Common myeloid progenitor, CD34-positive (primary cell): Measurements from ENCODE around the gene CARMIL1.
A peak's percentile ranks its signal among the peaks of the same experiment; 100 is the strongest.

ENCODE experiments used
- CTCF ChIA-PET: fragments of 350-600 bp; sonication (Branson Sonifier 250); formaldehyde crosslinking; loops from one replicate; lab custom pipeline; 2021; ENCODE audit warnings: antibody characterized with exemption; lab: Charles Lee
- POLR2A ChIA-PET: fragments of 350-600 bp; sonication (Branson Sonifier 250); formaldehyde crosslinking; loops from one replicate; lab custom pipeline; 2021; ENCODE audit warnings: antibody characterized with exemption; lab: Charles Lee
- DNase-seq, 3 donors: peaks; one replicate each; pipeline versions ENCODE4 v3.0.0 to v3.0.0-alpha.2; 2013
- H3K27ac ChIP-seq, 2 experiments: 1 replicate in 1 of 2; 2 replicates in 1 of 2; pipeline ENCODE4 v1.7.0; 2013; ENCODE audit warnings: inconsistent platforms in 2 of 2, low read length in 2 of 2, mild to moderate bottlenecking in 2 of 2, low read depth in 1 of 2, moderate library complexity in 1 of 2; ENCODE audit not compliant: severe bottlenecking in 2 of 2, insufficient read depth in 1 of 2, poor library complexity in 1 of 2
- H3K27me3 ChIP-seq, 5 experiments: replicated peaks in 2 of 5; 1 replicate in 3 of 5; 2 replicates in 2 of 5; pipeline versions ENCODE4 v1.6.1 to v1.7.0; 2013; ENCODE audit warnings: low read length in 4 of 5, mild to moderate bottlenecking in 2 of 5, moderate library complexity in 2 of 5, inconsistent platforms in 1 of 5; ENCODE audit not compliant: insufficient read depth in 5 of 5, control insufficient read depth in 4 of 5
- H3K36me3 ChIP-seq, 4 experiments: 1 replicate in 2 of 4; 2 replicates in 2 of 4; pipeline versions ENCODE4 v1.6.1 to v1.7.0; 2013; ENCODE audit warnings: low read length in 3 of 4, control low read depth in 1 of 4, mild to moderate bottlenecking in 1 of 4; ENCODE audit not compliant: control insufficient read depth in 4 of 4, insufficient read depth in 4 of 4
- H3K4me1 ChIP-seq, 4 experiments: 1 replicate in 3 of 4; 2 replicates in 1 of 4; pipeline versions ENCODE4 v1.6.1 to v1.7.1; 2013; ENCODE audit warnings: low read length in 3 of 4, mild to moderate bottlenecking in 3 of 4, control low read depth in 1 of 4, inconsistent platforms in 1 of 4, moderate library complexity in 1 of 4; ENCODE audit not compliant: control insufficient read depth in 4 of 4, insufficient read depth in 4 of 4; ENCODE audit errors: control extremely low read depth in 1 of 4
- H3K4me3 ChIP-seq, 7 experiments: 1 replicate in 4 of 7; 2 replicates in 3 of 7; pipeline versions ENCODE4 v1.5.1 to v1.7.0; 2013; ENCODE audit warnings: mild to moderate bottlenecking in 7 of 7, low read length in 6 of 7, moderate library complexity in 6 of 7, inconsistent platforms in 2 of 7, low read depth in 2 of 7, control low read depth in 1 of 7; ENCODE audit not compliant: insufficient read depth in 4 of 7, control insufficient read depth in 1 of 7; ENCODE audit errors: extremely low read depth in 1 of 7
- H3K9me3 ChIP-seq, 5 experiments: 1 replicate in 4 of 5; 2 replicates in 1 of 5; pipeline versions ENCODE4 v1.6.1 to v1.7.1; 2013; ENCODE audit warnings: low read length in 4 of 5, mild to moderate bottlenecking in 2 of 5, inconsistent platforms in 1 of 5, low read depth in 1 of 5, moderate library complexity in 1 of 5; ENCODE audit not compliant: control insufficient read depth in 4 of 5, insufficient read depth in 2 of 5; ENCODE audit errors: control extremely low read depth in 1 of 5
- WGBS: methylation state at CpG from one replicate; pipeline ENCODE4 v1.1.5; 2013; ENCODE audit not compliant: insufficient coverage; 5-methylcytosine and 5-hydroxymethylcytosine counted together

CARMIL1 gene

DNA sequence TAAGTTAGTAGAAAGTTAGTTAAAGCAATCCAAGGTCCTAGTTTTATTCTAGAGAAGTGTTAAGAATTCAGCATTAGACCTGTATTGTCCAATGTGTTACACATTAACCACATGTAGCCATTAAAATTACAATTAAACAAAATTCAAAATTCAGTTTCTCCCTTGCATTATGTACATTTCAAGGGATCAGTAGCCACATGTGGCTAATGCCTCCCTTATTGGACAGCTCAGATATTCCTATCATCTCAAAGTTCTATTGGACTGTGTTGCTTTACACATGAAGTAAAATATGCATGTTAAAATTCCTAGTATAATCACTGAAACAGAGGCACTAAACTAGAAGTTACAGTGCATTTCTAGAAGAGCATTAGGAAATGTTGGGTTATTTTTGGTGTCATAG, 265.7 kb downstream of the CARMIL1 start:
- no peak for DNase-seq
- Histone ChIP-seq H3K4me3 (no peak overlapping the region), H3K27ac (no peak overlapping the region), H3K27me3 (no peaks in the 10 kb centered on the region), H3K36me3 (peaks cover 0 to 2% (median under 1%) of the 10 kb centered on the region in 4 experiments), H3K4me1 (peaks cover 4 to 9% (median 4%) of the 10 kb centered on the region in 4 experiments), H3K9me3 (peaks cover 0 to 2% (median 0%) of the 10 kb centered on the region in 5 experiments)
- ChIA-PET POLR2A (no interaction called here), CTCF (interaction anchor here (1.2 kb wide), 1 partner anchor 54 kb away, joined by 3 read pairs; no protein-coding TSS in a partner anchor)

DNA sequence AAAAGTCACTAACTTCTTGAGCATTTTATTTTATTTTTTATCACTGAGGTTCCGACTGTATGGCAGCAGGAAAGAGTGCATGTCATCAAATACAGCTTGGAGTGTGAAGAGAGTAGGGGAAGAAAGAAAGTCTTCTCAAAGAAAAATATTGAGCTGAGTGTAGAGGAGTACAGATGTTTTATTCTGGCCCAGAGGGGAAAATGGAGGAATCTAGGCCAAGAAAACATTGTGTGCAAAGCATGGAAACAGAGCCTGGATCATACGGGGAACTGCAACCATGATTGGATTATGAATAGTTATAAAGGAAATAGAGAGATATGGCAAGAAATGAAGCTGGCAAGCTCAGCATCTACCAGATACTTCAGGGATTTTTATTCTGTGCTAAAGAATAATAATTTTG, 268.6 kb downstream of the CARMIL1 start:
- 80% methylated on average over 2 of the region's 2 CpGs for WGBS
- H3K9me3 ChIP-seq, result no peaks in the 10 kb centered on the region
- H3K27me3 ChIP-seq, result no peaks in the 10 kb centered on the region
- H3K4me1 ChIP-seq, result peaks cover 4 to 6% (median 4%) of the 10 kb centered on the region in 4 experiments
- H3K36me3 ChIP-seq, result peaks cover 0 to 3% (median 0%) of the 10 kb centered on the region in 4 experiments
- no peak for DNase-seq
- ChIA-PET POLR2A (no interaction called here), CTCF (no interaction called here)
- H3K4me3 ChIP-seq, result no peak overlapping the region
- H3K27ac ChIP-seq, result no peak overlapping the region

DNA sequence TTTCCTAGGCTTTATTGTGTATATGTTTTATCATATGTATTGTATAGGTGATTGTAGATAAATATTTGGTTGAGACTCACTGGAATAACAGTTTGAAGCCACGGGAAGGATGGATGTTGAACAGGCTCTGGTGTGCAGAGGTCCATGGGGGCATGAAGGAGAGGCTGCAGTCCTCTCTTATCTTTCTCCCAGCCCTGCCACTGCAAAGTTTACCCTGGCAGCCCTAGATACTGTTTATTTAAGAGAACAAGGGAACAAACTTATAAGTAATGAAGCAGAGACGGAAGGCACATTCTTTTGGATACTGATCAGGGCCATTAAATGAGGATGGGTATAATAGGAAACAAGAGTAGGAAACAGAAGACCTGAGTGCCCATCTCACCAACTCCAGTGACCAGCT, 269.3 kb downstream of the CARMIL1 start:
- ChIA-PET CTCF (no interaction called here), POLR2A (no interaction called here)
- H3K27me3 ChIP-seq, result no peaks in the 10 kb centered on the region
- WGBS, result 100% methylated on average over 2 of the region's 2 CpGs
- H3K4me3 ChIP-seq, result no peak overlapping the region
- H3K4me1 ChIP-seq, result peaks cover 0 to 4% (median 2%) of the 10 kb centered on the region in 4 experiments
- DNase-seq, result no peak
- H3K9me3 ChIP-seq, result no peaks in the 10 kb centered on the region
- H3K27ac ChIP-seq, result no peak overlapping the region
- H3K36me3 ChIP-seq, result peaks cover 0 to 3% (median 0%) of the 10 kb centered on the region in 4 experiments

DNA sequence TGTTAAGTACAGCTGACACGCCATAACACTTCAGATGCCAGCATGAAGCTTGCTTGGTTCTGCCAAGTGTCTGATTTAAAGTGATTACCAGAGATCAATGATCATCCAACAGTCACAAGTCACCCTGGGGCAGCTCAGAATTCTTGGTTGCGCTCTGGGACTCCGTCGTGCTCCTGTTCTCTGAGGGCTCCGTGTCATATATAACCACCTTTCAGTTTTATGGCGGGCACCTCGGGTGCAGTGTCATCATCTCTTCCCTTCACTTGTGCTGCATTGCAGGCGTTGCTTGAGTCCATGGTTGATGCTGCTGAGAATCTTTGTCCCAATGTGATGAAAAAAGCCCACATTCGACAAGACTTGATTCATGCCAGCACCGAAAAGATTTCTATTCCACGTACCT, 271.5 kb downstream of the CARMIL1 start:
- Histone ChIP-seq H3K36me3 (peaks cover 0 to 3% (median 0%) of the 10 kb centered on the region in 4 experiments), H3K4me3 (no peak overlapping the region), H3K27ac (no peak overlapping the region), H3K4me1 (no peaks in the 10 kb centered on the region), H3K9me3 (no peaks in the 10 kb centered on the region), H3K27me3 (no peaks in the 10 kb centered on the region)
- no peak for DNase-seq
- CTCF ChIA-PET, result interaction anchor here (0.8 to 2.1 kb wide), 7 partner anchors 8 to 285 kb away, joined by 3 to 9 read pairs (median 3); partner anchors contain the start of gene CARMIL1
- POLR2A ChIA-PET, result no interaction called here
- WGBS, result 100% methylated on average over 6 of the region's 11 CpGs

DNA sequence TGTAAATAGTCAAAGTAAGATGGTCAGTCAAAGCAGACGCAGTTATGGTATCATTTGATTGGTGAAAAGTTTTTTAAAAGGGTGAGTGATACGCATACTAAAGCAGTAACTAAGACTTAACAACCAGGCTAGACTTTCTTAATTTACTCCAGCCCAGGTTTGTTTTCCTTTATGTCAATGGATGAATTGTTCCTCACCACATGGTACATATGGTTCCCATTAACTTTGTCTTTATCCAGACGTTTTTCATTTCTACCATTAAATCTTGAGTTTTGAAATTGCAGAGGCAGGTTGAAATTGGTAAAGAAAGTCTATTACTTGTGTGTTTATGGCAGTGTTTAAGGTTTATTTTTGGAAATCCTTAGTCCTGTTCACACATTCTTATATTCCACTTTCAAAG, 274.3 kb downstream of the CARMIL1 start:
- Histone ChIP-seq H3K9me3 (no peaks in the 10 kb centered on the region), H3K4me1 (no peaks in the 10 kb centered on the region), H3K36me3 (peaks cover 0 to 3% (median under 1%) of the 10 kb centered on the region in 4 experiments), H3K27me3 (no peaks in the 10 kb centered on the region), H3K4me3 (no peak overlapping the region), H3K27ac (no peak overlapping the region)
- ChIA-PET CTCF (interaction anchor here (1.0 to 4.8 kb wide), 3 partner anchors 18 to 288 kb away, joined by 3 to 17 read pairs (median 3); no protein-coding TSS in a partner anchor), POLR2A (no interaction called here)
- no peak for DNase-seq
- WGBS, result no CpG with 5 or more reads among the region's 3 CpGs

DNA sequence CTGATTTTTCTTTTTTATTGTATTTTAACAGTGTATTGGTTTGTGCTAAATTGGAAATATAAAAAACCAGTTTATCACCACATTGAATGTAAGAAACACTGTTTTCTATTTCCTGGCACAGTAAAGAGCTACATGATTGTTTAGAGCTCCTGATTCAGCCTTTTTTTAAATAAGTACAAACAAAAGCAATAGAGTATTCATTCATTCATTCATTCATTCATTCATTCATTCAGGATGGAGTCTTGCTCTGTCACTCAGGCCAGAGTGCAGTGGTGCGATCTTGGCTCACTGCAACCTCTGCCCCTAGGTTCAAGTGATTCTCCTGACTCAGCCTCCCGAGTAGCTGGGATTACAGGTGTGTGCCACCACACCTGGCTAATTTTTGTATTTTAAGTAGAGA, 276.0 kb downstream of the CARMIL1 start:
- Histone ChIP-seq H3K4me1 (no peaks in the 10 kb centered on the region), H3K4me3 (no peak overlapping the region), H3K36me3 (peaks cover 0 to 3% (median 1%) of the 10 kb centered on the region in 4 experiments), H3K27me3 (no peaks in the 10 kb centered on the region), H3K9me3 (no peaks in the 10 kb centered on the region), H3K27ac (no peak overlapping the region)
- ChIA-PET POLR2A (no interaction called here), CTCF (interaction anchor here (0.8 to 4.8 kb wide), 9 partner anchors 9 to 332 kb away, joined by 3 to 19 read pairs (median 4); no protein-coding TSS in a partner anchor)
- WGBS, result 100% methylated on average over 1 of the region's 2 CpGs
- DNase-seq, result no peak

DNA sequence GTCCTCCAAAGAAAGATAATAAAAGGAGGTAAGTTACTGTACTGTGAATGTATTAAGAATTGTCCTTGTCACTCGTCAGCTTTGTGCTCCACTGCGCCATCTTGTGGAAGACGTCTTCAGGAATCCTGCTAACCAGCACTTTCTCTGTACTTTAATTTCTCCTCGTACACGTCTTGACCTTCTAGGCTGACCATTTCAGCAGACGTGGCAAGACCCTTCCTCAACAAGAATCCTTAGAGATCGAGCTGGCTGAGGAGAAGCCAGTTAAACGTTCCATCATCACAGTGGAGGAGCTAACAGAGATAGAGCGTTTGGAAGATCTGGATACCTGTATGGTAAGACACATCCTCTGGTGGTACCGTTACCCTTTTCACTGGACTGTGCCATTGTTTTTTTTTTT, 277.3 kb downstream of the CARMIL1 start:
- WGBS, result 31% methylated on average over 10 of the region's 10 CpGs
- Histone ChIP-seq H3K36me3 (peaks cover 0 to 3% (median 0%) of the 10 kb centered on the region in 4 experiments), H3K27me3 (no peaks in the 10 kb centered on the region), H3K4me3 (no peak overlapping the region), H3K9me3 (no peaks in the 10 kb centered on the region), H3K4me1 (no peaks in the 10 kb centered on the region), H3K27ac (no peak overlapping the region)
- ChIA-PET POLR2A (no interaction called here), CTCF (interaction anchor here (0.7 to 4.8 kb wide), 21 partner anchors 8 to 384 kb away, joined by 3 to 19 read pairs (median 4); no protein-coding TSS in a partner anchor)
- DNase-seq, result peak; percentile 78 to 88 (median 82)
